A673 (cell line): ENCODE data around the gene NCOA3.

ENCODE experiments used
- CTCF ChIP-seq: fragments of 300-800, 200-600 bp; sonication (generic); conservative IDR thresholded peaks from 2 replicates; pipeline ENCODE4 v1.5.1; 2017; ENCODE audit warnings: low read depth, mild to moderate bottlenecking, antibody characterized with exemption, low read length, moderate library complexity, mixed read lengths
- EZH2 ChIP-seq: fragments of 200-600 bp; sonication (generic); IDR thresholded peaks from 2 replicates; pipeline ENCODE4 v1.6.1; 2017; ENCODE audit warnings: borderline replicate concordance, low read depth, mild to moderate bottlenecking, mixed read lengths, antibody characterized with exemption, low read length; ENCODE audit not compliant: poor library complexity, severe bottlenecking

GRCh38 chr20:47481330-47482216 lies 20.1 kb upstream of the NCOA3 start:
- TF ChIP-seq EZH2 (no peak), CTCF (no peak)
